ENCODE data around the gene CHERP.
A peak's percentile ranks its signal among the peaks of the same experiment; 100 is the strongest.

Gene CHERP

DNA sequence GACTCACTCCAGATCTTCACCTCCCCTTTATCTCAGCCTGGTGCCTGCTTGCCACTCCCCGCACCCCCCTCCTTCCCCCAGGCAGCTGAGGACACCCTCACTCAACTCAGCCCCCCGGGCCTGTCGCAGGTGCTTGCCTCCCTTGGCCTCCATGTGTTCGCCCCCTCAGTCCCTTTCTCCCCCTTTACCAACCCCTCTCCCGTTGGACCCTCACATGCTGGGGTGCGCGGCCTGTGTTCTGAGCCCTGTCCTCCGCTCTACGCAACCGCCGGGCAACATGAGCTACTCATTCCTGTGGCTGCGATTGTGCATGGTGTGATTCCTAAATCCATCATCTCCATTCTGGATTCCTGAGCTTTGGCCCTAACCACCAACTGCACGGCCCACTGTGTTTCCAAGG lies 5.1 kb downstream of the CHERP start:
- no peak for DNase-seq

DNA sequence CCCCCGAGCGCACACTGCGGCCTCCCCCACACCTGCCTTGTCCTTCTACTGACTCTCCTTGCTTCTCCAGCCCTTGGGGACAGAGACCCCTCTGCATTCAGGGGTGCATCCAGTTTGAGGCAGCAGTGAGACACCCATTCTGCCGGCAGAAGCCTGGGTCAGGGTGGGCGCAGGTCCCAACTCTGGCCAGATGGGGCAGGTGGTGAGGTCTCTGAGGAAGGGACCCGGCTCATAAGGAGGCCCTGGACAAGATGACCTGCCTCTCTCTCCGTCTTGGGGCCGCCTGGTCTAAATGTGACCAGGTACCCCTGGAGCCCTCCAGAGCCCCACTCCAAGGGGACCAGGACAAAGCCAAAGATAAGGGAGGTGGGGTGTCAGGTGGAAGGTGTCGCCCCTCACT lies 6.1 kb downstream of the CHERP start:
- no peak for DNase-seq

DNA sequence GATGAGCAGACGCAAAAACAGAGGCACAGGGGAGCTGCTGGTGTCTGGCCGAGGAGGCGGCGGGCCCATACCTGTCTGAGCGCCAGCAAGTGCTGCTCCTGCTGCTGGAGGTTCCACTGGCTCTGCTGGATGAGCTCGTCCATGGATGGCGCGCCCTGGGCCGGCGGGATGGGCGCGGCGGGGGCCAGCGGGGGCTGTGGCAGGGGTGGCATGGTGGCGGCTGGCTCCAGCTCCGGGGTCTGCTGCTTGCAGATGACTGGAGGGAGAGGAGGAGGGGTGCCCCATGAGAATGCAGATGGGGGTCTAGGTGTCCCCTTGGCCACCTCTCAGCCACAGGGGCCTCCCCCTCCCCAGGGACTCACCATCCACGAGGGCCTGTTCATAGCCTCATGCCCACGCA lies 6.9 kb downstream of the CHERP start:
- DNase-seq: no peak

DNA sequence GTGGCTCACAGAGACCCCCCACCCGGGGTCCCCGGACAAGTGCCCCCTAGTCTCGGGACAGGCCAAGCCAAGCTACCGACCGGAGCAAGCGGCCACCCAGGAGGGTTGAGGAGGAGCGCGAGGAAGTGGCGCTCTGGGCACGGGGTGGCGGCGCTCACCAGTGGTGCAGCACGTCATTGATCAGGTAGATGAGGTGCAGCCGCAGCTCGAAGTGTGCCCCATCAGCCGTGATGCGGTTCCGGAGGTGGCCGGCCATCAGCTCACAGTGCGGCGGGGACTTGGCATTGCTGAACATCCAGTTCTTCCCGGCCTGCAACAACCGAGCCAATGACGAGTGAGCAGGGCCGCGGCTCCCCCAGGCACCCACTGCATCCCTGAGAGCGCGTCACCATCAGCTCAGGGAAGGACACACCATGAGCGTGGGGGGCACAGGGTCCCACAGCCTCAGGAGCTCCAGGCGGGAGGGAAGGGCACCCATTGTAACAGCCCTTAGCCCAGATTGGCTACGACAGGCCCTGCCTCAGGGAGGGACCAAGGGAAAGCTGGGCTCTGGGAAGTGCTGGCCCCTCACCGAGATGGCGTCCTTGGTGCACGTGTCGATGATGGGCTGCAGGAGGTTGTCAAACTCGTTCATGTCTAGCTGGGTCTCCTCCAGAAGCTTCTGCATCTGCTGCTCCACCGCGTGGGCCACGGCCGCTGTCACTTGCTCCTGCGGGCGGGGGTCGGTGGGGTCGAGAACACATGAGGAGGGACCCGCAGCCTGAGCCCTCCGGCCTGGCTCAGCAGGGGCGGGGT lies 9.6 kb downstream of the CHERP start:
- no peak for DNase-seq

DNA sequence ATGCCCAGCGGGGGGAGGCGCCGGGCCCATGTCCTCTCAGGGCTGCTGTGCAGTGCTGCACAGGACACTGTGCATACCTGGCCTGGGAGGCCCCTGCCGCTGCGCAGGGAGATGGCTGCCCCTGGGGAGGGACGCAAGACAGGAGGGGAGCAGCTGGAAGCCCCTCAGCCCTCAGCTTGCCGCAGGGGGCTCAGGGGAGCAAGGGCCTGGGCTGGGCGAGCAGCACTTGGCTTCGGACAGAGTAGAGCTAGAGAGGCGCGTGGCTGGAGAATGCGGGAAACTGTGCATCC lies 10.9 kb downstream of the CHERP start:
- DNase-seq: no peak

DNA sequence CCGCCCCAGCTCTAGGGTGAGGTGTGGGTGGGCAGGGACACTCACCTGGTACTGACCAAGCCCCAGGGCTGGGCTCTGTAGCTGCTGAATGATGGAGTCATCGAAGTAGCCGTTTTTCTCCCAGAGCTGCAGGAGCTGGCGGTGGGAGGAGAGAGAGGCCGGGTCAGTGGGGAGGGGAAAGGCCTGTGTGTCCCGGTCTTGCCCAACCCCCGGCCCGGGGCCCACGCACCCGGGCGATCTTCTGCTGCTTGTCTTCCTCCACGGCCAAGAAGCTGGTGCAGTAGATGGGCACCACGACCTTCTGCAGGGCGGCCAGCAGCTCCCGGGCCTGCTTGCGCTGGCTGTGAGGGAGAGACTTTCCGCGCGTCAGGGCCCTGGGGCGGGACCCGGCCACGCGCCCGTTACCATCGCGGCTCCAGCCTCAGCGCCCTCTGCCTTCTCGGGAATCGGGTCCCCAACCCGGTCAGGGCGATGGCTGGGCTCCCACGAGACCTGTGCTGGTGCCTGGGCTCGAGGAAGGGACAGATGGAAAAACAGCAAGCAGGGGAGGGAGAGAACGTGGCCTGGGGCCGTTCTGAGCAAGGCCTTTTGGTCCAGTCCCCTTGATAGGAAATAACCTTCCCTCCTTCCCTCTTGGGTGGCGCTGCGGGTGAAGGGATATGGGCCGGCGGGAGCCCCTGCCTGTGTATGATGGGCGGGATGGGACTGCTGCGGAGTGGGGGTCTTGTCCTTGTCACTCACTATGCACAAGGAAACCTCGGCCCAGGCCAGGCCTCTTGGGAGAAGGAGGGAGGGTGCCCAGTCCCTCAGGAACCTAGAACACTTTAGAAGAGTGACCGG lies 11.5 kb downstream of the CHERP start:
- DNase-seq: no peak

DNA sequence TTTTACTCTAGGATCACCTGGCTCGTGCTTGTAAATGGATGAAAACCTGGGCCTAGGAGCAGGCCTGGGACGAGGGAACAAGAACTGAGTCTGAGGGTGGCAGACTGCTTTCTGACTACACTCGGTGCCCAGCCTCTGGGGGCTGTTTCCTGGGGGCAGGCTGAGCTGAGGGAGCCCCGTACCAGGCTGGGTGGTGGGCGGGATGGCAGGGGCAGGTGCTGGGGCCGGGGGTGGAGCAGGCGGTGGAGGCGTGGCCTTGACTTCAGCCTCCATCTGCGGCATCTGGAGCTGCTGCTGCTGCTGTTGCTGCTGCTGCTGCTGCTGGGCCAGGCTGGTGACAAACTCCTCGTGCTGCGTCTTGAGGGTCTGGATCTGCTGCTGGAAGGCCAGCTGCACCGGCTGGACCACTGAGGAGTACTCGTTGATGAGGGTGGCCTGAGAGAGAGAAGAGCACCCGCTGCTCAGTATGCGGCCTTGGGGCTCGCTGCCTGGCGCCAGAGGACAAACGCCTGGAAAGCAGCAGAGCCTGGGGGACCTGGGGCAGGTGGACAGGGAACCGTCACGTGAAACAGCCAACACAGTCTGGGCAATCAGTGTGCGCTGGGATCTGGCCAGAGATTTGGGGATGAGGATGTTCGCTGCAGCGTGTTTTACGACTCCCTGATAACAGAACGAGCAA lies 12.6 kb downstream of the CHERP start:
- no peak for DNase-seq

DNA sequence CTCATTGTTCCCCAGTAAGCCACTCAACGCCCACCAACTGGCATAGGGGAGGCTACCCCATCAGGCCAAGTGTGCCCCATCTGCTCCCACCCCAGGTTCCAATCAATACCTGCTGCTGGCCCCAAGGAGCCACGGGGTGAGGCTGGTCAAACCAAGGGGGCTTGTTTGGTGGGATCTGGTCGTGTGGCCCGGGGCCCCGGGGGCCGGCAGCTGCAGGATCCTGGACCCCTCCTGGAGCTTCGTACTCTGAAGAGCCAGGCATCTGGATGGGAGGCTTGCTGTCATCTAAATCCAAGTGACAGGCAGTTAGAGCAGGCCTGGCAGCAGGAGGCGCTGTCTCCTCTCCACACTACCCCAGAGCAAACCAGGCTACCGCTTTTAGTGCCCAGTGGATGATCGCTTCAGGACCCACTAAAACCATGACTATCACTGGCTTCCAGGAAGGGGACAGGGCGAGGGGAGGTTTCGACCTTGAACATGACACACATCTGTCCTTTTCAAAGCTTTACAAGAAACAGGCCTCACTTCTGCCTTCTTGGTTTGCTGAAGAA lies 14.2 kb downstream of the CHERP start:
- DNase-seq: peak; percentile 20

DNA sequence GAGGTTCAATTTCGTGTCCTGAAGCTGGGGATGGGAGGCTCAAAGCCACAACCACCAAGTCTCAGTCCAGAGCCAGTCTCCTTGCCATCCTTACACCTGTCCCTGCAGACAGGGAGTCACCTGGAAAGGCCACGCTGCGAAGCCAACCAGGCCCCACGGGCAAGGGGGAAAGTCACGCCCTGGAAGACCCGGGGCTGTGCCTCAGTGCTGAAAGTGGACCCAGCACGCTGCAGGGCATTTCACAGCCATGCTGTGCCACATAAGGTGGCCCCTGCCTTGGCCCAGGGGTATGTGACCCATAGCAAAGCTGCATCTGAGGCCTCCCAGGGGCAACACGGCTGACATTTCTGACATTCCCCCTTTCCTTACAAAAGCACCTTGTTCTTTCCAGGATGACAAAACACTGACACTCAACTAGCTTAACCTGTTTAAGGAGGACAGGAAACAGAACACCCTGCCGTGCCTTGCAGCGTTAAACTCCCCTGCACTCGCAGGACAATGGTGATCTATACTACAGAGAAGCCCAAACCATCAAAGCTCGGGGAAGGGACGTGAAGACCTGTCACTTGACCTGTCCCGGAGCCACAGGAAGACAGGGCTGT lies 14.8 kb downstream of the CHERP start:
- DNase-seq: no peak

DNA sequence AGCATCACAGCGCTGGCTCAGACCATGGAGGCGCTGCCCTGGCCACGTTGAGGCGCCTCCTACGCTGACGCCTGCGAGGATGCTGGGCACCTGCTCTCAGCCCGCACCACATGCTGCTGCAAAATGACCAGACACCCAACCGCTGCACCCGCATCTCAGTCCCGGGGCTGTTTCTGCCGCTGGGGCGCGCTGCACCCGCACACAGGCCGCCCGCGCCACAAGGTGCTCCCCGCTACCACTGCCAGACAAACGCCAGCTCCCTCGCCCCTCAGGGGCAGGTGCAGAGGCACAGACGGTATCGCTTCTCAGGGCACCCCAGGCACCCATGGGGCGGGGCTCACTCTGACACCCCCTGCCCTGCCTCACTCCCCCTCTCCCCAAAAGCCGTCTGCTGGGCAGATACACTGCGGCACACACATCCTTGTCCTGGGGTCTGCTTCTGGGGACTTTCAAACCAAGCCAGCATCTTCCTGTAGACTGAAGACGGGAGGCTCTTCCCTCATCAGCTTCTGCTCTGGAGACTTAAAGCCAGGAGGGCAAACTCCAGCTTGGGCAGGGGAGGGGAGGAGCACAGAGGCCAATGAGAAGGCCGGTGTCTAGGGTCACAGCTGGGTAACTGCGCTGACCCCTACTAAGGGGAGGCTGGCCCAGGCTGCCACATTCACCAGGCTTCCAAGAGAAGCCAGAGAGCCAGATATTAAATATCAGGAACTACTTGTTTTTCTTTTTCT lies 16.3 kb downstream of the CHERP start:
- no peak for DNase-seq

DNA sequence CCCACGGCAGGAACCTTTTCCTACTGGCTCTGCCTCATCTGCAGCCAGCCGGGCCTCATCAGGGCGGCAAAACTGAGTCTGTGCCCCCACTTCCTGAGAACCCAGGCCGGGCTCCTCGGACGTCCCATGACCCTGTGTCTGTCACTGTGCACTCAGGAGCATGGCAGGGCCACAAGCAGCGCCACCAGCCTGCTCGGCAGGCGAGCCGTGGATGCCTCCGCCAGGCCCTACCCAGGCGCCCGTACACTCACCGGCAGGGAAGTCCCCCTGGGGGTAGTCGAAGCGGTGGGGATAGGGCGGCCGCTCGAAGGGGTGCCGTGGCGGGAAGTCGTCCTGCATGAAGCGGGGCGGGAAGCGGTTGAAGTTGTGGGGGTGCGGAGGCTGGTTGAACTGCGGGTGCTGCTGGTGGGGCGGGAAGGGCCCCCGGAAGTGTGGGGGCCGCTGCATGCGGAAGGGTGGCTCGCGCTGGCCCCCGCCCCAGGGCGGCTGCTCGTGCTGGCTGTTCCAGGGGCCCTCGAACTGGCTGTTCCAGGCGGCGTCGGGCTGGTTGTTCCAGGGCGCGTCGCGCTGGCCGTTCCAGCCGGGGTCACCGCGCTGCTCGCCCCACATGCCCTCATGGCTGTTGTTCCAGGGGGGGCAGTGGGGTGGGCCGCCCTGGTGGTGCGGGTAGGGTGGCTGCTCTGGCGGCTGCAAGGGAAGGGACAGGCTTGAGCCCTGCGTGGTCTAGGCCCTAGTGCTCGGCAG lies 17.1 kb downstream of the CHERP start:
- DNase-seq: no peak

DNA sequence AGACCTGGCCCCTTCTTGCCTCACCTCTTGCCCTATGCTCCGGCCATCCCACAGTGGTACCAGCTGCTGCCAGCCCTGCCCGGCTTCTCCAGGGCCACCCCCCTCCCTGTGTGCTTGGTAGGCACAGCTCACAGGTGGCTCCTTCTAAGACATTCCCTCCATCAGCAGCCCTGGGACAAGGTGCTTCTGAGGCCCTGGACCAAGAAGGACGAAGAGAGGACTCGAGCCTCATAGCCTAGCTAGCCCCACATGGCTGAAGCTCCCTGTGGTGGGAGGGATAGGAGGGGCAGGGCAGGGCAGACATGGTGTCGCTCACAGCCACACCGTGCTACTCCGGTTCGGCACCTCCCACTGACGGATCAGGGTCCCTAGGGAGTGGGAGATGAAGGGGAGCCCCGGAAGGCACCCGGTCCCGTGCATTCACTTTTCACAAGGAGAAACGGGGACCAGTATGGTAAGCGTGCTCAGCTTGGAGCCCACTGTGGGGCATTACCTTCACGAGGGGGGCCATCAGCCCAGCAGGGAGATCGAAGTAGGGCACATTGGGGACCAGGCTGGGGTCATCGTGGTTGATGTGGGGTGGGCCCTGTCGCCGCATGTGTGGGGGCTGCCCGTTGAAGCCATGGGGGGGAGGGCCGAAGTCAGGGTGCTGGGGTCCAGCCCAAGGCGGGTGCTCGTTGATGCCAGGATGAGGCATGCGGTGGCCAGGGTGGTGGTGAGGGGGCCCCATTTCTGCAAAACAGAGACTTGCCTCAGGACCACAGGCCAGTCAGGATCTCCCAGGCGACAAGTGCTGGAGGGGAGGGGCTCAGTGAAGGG lies 19.5 kb downstream of the CHERP start:
- DNase-seq: no peak

DNA sequence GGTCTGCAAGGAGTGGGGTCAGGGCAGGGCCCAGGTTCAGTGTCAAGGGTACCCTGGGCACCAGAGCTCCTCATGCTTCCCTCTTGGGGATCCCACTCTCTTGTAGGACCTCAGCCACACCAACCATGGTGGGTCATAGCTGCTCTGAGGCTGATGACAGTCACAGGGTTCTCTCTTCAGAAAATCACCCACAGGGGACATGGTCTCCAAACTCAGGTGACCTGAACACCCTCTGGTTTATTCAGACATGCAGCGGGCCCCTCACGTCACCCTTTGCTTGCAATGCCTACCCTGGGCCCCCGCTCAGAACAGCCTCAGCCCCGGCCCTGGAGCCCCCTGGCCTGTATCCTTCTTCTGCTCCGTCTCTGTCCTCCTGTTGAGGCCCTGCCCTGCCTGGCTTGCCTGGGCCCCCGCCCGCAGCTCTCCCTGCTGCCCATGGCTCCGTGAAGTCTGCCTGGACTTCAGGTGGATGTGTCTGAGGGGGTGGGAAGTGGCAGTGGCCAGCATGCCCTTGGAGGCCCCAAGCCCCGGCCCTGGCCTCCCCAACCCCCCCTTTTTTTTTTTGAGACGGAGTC lies 20.4 kb downstream of the CHERP start:
- no peak for DNase-seq

DNA sequence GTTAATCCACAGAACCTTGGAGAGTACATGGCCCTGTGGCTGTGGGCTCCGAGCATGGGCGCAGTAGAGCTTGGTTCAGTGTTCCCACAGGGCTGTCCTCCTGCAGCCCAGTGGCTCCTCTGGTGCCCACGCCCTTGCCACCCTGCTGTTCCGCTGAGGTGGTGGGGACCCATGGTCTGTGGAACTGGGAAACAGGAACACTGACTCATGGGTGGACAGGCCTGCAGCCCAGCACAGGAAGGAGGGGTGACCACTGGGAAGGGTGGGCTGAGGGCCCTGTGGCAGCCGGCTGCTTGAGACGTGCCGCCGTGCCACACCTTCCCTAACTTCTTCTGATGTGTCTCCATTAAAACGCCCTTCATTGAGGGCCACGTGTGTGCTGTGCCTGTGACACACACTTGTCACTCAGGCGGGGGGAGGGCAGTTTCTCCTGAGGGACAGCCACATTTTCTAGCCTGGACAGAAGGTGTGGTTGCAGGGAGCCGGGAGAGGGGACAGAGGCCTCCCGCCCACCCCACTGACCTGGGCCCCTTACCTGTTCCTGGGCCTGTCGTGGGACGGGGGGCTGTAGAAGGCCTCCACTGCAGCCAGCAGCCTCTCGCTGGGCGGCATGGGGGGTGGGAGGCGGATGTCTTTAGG lies 21.1 kb downstream of the CHERP start:
- no peak for DNase-seq

DNA sequence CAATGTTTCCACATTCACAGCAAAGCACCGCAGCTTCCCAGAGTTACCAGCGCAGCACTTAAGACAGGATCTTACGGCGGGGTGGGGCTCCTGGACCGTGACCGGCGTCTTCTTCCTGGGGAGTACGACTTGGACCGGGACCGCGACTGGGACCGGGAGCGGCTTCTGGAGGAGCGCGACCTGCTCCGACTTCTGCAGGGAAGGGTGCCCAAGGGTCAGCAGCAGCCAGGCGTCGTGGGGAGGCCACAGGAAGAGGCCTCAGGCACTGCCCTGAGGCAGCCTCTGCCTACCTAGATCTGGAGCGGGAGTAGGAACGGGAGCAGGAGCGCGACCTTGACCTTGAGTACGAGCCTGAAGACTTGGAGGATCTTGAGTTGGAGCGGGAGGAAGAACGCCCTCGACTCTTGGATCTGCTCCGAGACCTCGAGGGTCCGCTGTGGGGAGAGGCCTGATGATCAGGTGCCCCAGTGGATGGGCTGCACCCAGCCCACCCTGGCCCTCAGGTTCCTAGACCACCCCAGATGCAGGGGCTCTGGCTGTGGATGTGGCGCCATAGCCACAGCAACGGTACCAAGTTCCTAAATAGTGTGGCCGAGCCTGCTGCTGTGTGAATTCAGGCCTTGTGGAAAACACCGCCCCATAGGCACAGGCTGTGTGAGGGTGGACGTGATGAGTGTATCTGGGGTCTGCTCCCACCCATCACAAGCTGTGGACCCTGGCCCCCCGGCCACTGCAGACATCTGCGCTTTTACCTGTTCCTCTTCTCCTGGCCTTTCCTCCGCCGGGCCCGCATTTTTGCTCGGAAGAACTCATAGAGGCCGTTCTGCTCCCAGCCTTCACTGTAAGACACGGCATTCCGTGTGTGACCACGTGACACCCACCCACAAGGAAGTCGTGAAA lies 21.9 kb downstream of the CHERP start:
- DNase-seq: no peak

DNA sequence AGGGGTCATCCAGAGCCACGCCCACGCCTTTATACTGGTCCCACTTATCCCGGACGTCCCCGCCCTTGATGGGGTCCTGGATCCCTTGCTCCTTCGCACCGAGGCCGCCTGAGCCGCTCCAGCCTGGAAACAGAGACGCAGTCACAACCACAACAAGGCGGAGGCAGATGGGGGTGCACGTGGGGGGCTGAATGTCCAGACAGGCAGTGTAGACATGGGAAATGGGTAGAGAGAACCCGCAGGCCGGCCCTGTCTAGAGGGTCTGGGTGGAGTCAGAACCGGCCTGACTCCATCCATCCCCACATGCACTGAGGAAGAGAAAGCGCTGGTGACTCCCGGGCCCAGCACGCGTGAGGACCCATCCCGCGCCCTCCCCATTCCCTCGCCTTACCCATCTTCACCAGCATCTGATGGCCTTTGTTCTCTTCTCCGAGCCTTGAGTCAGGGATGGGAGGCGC lies 23.0 kb downstream of the CHERP start:
- DNase-seq: no peak

DNA sequence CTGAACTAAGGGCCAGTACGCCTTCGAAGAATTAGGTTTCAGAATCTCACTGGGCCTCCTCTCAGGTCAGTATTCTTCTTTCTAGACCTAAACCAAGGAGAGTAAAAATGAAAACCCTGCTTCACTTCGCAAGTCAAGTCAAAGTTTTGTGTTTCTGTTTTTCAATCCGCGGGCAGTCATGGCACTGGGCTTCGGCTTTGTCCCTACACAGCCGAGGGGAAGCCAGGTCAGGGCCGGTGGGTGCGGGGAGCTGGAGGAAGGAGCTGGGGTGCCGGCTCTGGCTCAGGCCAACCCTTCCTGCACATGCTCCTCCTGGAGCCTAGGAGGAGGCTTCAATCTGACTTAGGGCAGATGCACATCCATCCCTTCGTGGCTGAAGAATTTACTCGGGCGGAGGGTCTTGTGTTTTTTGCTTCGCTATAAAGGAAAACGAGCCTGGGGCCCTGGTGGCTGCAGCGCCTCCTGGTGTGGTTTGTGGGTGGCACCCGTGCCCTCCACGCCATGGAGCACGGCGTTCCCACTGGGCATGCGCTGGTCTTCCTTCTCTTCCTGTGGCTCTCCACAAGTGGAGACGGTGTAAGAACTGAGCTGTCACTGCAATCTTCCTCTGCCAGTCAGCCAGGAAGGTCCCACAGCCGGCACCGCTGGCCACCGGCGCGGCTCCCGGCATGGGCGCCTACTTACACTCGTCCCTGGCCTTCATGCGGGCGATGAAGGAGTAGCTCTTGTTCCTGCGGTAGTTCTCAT lies 23.6 kb downstream of the CHERP start:
- DNase-seq: no peak

DNA sequence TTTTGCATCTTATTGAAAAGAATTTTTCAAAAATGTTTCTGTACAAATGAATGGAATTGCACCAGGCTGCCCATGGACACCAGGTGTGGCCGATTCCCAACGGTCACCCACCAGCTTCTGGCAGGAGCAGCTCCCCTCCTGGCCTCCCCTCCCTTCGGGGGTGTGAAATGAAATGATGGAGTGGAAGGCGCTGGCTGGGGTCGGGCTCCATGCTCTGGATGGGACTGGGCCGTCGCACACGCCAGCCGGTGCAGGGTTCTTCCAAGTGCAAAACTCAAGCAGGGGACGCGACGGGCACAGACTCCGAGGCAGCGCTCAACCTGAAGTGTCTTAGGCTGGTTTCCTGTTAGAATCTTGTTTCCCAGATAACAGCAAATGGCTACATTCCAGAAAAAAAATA lies 24.2 kb downstream of the CHERP start:
- no peak for DNase-seq

All from stimulated activated naive CD4-positive, alpha-beta T cell treated with Interleukin-2 at 50 U/mL for 16 hours (primary cell).